ENCODE results near the gene SLC12A3.

SLC12A3 gene

GRCh38 chr16:56836410-56837230 lies 28.4 kb upstream of the SLC12A3 start:
- no peak overlapping the region for H3K27ac ChIP-seq

GRCh38 chr16:56838622-56839337 lies 26.2 kb upstream of the SLC12A3 start:
- TF ChIP-seq CTCF (IDR thresholded peaks at IDR 0.05), result no peak
- no peak for DNase-seq (ENCODE audit: low spot score)
- Histone ChIP-seq H3K4me3 (no peak overlapping the region), H3K27ac (no peak overlapping the region)

More at GRCh38 chr16:56836410-56837230, 28.4 kb upstream of the SLC12A3 start:
- TF ChIP-seq CTCF (IDR thresholded peaks at IDR 0.05), result no peak
- no peak overlapping the region for H3K4me3 ChIP-seq
- DNase-seq (ENCODE audit: low spot score), result no peak

GRCh38 chr16:56841233-56841632 lies 23.8 kb upstream of the SLC12A3 start:
- TF ChIP-seq CTCF (IDR thresholded peaks at IDR 0.05), result no peak
- Histone ChIP-seq H3K4me3 (no peak overlapping the region), H3K27ac (no peak overlapping the region)
- no peak for DNase-seq (ENCODE audit: low spot score)

- H3K4me3 ChIP-seq, result no peak overlapping the region
- H3K27ac ChIP-seq, result no peak overlapping the region
- DNase-seq (ENCODE audit: low spot score), result no peak
- TF ChIP-seq CTCF (IDR thresholded peaks at IDR 0.05), result no peak
These were observed 23.3 kb upstream of the SLC12A3 start for GRCh38 chr16:56841659-56842058.

- no peak for DNase-seq (ENCODE audit: low spot score)
- TF ChIP-seq CTCF (IDR thresholded peaks at IDR 0.05), result no peak
- Histone ChIP-seq H3K4me3 (no peak overlapping the region), H3K27ac (no peak overlapping the region)
These were observed 22.9 kb upstream of the SLC12A3 start for GRCh38 chr16:56842133-56842532.

- no peak for TF ChIP-seq CTCF (IDR thresholded peaks at IDR 0.05)
- DNase-seq (ENCODE audit: low spot score), result no peak
- H3K27ac ChIP-seq, result no peak overlapping the region
- no peak overlapping the region for H3K4me3 ChIP-seq
These were observed 21.0 kb upstream of the SLC12A3 start for GRCh38 chr16:56844056-56844455.

Data from coronary artery (tissue), 2 donors.